KG1 (cell line): Measurements from ENCODE around the gene ASTN2.
"Not testable (repeated sequence)": the region's sequence is repeated elsewhere in the genome, so short reads cannot be mapped to it uniquely, and the experiment has no call there.

ENCODE experiments used
- DNase-seq: peaks from one replicate; lab custom pipeline; 2025; lab: John Stamatoyannopoulos, UW

The ASTN2 gene

DNA sequence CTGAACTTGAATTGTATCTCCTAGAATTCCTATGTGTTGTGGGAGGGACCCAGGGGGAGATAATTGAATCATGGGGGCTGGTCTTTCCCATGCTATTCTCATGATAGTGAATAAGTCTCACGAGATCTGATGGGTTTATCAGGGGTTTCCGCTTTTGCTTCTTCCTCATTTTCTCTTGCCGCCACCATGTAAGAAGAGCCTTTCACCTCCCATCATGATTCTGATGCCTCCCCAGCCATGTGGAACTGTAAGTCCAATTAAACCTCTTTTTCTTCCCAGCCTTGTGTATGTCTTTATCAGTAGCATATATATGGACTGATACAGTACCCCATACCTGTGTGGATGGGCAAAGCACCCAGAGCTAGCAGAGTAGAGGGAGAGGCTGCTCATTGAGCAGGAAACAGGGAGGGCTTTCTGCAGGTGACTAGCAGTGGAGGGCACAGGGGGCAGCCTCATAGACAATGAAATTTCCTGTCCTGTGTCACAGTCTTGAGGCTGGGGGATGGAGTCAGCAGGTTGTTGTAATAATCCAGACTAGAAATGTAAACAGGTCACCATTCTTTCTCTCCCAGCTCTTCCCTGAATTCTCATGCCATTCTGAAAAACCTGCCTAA, 496.9 kb downstream of the ASTN2 start:
- not testable (repeated sequence) for DNase-seq

DNA sequence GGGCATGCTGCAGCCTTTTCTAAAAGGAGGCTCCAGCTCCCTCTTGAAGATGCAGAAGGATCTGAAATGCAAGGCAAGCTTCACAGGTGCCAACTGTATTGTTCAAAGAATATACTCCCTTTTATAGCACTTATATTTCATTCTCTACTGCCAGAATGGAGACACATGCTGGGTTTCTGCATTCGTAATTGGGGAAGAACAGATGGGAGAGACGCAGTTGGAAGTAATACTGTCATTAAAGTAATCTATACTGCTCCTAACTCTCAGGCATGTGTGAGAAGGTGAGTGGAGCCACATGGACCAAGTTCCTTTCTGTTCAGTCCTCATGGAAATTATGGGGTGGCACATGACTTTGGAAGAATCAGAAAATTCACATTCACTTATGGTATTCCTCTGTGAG, 501.3 kb downstream of the ASTN2 start:
- DNase-seq, result no peak

DNA sequence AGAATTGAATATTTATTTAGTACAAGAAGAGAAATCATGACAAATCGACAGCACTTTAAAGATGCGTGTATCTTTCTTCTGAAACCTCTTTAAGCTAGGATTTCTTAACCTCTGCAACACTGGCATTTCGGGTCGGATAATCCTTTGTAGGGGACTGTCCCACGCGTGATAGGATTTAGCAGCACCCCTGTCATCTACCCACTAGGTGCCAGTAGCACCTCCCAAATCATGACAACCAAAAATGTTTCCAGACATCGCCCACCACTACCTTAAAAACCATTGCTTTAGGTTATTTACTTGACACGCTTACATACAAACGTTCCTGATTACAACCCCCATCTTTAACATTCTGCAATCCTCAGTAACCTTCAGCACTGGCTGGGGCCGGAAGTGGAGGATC, 504.7 kb downstream of the ASTN2 start:
- no peak for DNase-seq

DNA sequence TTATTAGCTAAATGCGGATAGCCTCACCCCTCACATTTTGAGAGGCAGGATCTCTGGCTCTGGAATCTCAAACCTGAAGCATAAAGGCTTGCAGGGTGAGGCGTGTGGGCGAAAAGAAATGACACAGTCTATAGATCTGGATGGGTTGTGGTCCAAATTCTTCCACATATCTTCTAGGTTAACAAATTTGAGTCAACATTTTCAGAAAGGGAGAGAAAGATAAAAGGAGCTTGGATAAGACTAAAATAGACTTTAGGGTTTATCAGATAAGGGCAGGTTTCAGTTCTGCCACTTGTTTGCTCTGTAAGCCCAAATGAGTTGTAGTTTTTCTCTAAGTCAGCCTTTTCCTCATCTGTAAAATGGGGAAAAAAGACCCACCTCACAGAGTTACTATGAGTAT, 506.9 kb downstream of the ASTN2 start:
- DNase-seq, result no peak

DNA sequence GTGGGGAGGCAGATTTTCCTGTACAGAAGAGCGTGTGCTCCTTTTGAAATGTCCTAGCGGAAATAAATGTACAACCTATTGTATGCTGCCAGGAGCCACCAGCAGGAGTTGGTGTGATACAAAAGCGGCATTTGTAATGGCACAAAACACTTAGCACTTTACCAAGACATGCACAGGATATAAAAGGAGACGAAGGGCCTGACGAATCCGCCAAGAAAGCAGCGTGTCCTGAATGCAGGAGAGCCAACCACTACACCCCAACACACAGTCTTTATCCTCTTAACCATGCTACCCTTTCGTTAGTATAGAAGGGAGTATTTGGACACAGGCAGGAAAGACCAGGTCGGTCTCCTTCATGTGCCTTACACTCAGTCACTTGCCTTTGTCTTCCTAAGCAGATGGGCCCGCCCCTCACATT, 509.7 kb downstream of the ASTN2 start:
- DNase-seq, result no peak

DNA sequence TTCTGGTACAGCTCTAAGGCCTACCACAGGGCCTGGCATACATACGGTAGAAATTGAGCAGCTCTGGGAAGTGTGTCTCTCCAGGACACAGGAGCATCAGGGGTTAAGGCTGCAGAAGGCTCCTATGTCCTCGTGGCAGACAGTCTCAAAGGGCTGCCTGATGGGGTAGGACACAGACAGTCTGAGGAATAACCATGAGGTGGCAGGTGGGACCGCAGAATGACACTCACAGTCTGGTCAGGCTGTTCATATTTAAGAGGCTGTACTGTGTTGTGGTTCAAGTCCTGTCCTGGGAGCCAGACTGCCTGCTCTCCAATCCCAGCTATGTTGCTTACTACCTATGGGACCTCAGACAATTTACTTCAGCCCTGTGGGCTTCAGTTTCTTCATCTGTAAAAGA, 510.7 kb downstream of the ASTN2 start:
- no peak for DNase-seq

DNA sequence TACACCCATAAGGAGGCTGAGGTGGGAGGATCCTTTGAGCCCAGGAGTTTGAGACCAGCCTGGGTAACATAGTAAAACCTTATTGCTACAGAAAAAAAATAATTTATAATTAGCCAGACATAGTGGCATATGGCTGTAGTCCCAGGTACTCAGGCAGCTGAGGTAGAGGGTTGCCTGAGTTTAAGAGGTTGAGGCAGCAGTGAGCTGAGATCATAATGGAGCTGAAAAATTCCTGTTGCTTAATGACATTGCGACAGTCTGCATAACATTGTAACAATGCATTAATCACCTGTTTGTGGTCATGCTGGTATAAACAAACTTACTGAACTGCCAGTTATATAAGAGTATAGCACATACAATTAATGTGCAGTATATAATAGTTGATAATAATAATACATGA, 513.6 kb downstream of the ASTN2 start:
- no peak for DNase-seq

DNA sequence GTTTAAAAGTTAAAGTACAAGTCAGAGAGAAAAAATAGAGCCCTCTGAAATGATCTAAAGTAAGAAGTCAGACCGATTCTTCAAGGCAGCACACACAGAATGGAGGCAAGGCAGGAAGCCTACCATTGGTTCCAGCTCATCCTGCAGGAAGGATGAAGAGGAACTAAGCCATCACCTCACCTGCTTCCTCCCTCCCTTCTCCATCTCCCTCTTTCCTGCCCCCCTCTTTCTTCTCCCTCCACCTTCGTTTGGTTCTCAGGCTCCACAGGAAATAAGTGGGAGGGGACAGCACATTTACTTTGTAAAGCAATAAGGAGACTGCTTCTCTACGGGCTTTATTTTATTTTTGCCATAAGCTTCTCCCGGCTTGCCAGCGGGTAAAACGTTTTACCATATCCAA, 514.3 kb downstream of the ASTN2 start:
- DNase-seq, result no peak

DNA sequence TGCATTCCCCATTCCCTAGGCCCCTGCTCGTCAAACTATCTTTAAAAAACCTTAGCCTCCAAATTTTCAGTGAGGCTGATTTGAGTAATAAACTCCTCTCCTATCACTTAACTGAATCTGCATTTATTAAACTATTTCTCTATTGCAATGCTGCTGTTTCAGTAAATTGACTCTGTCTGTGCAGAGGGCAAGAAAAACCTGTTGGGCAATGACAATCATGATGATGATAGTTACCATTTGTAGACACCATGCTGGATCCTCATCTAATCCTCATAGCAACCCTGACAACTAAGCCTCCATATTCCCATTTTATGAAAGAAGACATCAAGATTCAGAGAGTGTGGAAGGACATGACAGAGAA, 514.9 kb downstream of the ASTN2 start:
- DNase-seq, result no peak

DNA sequence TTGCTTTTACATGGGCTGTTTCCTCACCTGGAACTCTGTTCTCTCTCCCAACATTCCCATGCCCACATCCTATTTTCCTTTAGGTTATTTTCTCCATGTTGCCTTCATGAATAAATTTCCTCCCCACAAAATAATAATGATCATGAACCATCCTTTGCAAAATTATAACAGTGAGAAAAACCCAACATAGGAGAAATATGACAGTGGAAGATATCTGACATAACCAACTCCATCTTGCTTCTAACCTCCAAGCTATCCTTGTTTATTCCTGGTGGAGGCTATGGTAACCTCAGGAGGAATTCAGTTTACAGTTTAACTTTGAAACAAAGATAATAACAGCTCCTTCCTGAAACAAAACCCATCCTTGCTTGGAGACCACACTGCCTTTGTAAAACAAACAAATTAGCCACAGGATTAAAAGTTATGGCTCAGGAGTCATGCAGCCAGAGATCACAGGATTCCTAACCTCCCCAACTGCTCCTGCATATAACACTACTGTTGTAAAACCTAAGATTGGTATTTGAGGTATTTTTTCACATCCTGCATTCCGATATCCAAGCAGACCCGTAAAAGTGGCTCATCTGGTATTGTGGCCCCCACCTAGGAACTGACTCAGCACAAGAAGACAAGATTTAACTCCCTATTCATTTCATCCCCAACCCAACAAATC, 515.4 kb downstream of the ASTN2 start:
- DNase-seq, result no peak

DNA sequence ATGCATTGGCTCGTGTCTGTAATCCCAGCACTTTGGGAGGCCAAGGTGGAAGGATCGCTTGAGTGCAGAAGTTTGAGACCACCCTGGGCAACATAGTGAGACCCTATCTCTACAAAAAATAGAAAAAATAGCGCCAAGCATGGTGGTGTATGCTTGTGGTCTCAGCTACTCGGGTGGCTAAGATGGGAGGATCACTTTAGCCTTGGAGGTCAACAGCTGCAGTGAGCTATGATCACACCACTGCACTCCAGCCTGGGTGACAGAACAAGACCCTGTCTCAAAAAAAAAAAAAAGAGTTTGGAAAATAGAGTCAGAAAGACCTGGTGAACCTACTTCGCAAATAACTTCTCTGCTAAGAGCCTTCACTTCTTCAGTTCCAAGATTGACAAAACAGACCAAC, 516.7 kb downstream of the ASTN2 start:
- DNase-seq, result not testable (repeated sequence)

DNA sequence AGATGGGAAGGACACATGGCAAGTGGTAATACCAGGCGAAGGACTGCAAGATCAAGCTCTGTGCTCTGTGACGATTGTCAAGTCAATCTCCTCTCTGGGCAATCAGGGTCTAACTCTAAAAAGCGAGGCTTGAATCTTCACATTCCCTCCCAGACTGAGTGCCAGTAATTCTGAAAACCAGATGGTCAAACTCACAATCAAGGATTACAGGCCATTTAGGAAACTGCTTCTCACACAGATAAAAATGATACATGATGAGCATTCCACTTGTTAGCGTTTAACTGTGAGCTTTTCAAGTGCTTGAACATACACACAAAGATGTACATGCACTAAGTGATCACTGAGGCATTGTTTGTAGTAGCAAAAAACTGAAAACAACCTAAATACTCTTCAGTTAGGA, 517.7 kb downstream of the ASTN2 start:
- no peak for DNase-seq

DNA sequence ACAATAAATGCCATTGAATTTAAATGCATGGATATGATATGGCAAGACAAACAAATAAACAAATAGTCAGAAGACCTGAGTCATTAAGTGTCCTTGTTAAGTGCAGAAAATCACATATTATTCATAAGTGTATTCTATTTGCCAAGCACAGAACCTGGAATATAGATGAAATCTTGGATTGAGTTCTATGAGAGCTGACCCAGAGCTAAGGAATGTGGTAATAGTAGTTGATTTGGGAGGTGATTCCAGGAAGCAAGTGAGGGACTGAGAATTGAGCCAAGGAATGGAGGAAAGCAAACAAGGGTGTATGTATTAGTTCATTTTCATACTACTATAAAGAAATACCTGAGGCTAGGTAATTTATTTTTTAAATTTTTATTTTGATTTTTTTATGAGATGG, 518.9 kb downstream of the ASTN2 start:
- no peak for DNase-seq

DNA sequence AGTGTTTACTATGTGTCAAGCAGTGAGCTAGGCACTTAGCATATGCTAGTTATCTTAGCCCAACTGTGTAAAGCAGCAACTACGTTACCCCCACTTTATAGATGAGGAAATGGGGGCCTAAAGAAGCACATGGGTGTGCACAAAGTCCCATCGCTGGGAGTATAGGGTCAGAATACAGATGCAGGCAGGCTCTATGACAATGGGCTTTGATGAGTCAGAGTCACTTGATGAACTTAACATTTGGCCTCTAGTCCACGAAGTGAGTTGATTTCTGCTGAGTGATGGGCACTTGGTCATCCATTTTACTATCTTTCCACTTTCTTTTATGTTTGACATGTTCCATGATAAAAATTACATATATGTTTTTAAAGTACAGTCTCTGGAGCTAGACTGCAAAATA, 523.4 kb downstream of the ASTN2 start:
- DNase-seq, result no peak

DNA sequence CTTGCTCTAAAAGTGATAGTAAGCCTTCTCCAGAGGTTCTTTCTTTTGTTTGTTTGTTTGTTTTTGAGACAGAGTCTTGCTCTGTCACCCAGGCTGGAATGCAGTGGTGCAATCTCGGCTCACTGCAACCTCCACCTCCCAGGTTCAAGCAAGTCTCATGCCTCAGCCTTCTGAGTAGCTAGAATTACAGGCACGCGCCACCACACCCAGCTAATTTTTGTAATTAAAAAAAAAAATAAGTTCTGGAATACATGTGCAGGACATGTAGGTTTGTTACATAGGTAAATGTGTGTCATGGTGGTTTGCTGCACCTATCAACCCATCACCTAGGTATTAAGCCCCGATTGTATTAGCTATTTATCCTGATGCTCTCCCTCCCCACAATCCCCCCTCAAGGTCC, 526.4 kb downstream of the ASTN2 start:
- DNase-seq, result not testable (repeated sequence)

DNA sequence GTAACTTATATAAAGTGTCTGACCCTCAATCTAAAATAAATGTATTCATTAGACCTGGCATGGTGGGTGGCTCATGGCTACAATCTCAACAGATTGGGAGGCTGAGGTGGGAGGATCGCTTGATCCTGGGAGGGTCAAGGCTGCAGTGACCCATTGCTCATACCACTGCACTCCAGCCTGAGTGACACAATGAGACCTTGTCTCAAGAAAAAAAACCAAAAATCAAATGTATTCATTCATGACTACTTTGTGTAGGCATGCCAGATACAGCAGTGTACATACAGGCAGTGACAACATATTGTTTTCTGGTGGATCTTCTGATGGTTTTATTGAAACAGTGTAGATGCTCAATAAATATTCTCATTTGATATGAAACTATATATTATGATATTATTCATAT, 526.8 kb downstream of the ASTN2 start:
- DNase-seq, result no peak

DNA sequence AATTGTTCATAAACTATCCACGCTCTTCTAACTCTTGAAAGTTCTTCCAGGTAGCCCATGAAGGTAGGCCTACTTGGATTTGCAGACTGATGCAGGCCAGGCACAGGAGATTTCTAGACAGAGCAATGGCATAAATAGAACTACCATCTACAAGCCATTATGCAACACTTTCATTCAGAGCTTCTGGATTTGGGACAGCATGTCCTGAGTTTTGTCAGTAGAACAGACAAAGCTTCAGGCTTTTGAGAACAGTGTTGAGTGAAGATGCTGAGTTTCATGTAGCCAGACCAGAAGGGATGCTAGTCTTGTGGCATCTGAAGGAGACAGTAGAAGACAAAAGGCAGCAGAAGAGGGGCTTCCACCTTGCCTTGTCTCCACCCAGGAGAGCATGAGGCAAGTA, 531.2 kb downstream of the ASTN2 start:
- no peak for DNase-seq

DNA sequence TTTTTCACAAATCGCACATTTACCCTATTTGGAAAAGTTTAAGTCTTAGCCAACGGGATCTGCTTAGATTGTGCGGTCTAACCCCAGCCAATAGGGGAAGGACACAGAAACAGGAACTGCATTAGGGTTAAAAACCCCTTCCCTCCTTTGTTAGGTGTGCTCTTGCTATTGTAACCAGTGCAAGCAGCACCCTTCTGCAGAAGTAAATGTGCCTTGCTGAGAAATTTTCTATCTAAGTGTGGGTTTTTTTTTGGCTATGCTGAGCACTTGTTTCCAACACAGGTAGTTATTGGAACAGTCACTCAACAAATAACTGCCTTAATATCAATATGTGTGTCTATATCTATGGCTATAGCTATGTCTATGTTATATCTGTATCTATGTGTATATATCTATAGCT, 537.8 kb downstream of the ASTN2 start:
- no peak for DNase-seq

DNA sequence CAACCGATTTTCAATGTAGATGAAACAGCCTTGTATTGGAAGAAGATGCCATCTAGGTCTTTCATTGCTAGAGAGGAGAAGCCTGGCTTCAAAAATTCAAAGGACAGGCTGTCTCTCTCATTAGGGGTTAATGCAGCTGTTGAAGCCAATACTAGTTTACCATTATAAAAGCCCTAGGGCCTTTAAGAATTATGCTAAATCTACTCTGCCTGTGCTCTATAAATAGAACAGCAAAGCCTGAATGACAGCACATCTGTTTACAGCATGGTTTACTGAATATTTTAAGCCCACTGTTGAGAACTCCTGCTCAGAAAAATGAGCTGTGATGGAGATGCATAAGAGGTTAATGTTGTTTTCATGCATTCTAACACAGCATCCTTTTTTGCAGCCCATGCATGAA, 539.3 kb downstream of the ASTN2 start:
- DNase-seq, result no peak

DNA sequence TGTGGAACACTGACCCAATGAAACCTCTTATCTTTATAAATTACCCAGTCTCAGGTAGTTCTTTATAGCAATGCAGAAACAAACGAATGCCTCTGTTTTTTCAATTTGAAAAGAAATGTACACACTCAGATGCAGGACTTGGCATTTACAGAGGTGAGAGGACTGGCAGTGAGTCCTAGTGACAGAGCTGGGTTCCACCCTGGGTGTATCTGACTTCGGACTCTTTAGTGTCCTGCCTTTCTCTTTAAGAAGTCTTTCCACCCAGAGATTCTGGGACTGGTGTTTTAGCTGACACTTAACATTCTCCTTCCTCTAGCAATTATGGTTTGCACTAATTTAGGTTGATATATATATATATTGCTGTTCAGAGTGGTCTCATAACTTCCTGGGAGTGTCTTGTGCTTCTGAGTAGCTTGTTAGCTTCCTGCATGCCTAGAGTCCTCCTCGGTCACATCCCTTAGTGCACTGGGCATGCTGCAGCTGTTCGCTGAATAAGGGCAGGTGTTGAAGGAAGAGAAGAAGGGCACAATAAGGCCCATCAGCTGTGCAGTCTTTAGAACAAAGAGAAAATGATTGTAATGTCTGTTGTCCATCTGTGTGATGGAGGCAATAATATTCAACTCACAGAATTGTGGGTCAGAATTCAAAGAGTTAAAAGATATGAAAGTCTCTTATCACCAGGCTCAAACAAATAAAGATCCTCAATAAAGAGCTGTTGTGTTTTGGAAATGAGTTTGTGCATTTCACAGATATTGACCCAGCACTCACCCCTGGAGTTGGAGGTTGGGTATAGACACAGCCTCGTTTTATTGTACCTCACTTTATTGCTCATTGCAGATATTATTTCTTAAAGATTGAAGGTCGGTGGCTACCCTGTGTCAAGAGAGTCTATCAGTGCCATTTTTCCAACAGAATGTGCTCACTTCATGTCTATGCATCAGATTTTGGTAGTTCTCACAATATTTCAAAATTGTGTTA, 540.6 kb downstream of the ASTN2 start:
- DNase-seq, result no peak

DNA sequence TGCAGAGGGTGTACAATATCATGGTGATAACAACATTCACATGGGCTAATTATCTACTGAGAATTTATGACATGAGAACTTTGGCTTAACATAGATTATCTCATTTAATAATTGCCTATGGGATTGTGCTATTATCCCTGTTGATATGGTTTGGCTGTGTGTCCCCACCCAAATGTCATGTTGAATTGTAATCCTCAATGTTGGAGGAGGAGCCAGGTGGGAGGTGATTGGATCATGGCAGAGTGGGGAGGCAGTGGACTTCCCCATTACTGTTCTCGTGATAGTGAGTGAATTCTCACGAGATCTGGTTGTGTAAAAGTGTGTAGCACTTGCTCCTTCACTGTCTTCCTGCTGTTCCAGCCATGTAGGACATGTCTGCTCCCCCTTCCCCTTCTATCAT, 541.4 kb downstream of the ASTN2 start:
- no peak for DNase-seq

DNA sequence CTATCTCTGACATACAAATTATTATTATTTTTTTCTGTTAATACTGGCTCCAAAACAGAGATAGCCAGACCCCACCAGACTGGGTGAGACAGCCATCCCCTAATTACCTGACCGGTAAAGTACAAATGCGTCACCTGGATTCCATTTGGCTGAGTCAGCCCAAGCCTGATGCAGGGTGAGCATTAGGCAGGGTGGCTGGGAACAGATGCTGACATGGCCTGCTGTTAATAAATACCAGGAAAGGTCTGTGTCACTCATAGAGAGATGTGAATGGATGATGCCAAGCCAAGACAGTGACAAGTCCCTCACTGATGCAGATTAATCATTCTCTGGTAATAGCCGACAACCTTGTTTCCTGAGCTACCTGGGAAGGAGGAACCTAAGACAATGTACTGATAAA, 544.3 kb downstream of the ASTN2 start:
- DNase-seq, result no peak

DNA sequence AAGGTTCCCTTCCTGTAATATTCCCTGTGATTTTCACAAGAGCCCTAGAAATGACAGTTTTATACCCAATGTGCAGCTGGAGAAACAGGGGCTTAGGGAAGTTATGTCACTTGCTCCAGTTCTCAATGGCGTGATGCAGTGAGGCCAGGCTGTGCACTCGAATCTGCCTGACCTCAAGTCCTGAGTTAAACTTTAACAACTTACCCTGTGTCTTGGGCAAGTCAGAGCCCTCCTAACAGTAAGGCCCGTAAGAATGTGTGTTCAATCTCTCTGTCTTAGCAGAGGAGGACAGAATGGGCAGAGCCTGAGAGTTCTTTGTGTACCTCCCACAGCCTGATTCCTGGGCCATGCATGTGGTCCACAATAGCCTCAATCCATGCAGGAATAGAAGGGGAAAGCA, 546.7 kb downstream of the ASTN2 start:
- DNase-seq, result no peak
